ENCODE results near the gene DELE1.

DELE1 gene

GRCh38 chr5:141929398-141930058 is 5.9 kb downstream of the DELE1 start:
- Histone ChIP-seq H3K27me3 (ENCODE audit: insufficient read depth, low read length) (no peaks in the 10 kb centered on the region), H3K9me3 (ENCODE audit: insufficient read depth, low read depth, low read length) (no peaks in the 10 kb centered on the region), H3K36me3 (ENCODE audit: insufficient read depth, low read length) (peaks cover 90% of the 10 kb centered on the region), H3K4me1 (ENCODE audit: insufficient read depth, low read length) (no peaks in the 10 kb centered on the region), H3K27ac (ENCODE audit: low read depth, low read length) (no peak overlapping the region), H3K9ac (ENCODE audit: low read depth, low read length) (no peak overlapping the region), H3K4me3 (ENCODE audit: low read length) (no peak overlapping the region)
- 95% methylated on average over 19 of the region's 19 CpGs for WGBS

- 96% methylated on average over 5 of the region's 5 CpGs for WGBS
- H3K36me3 ChIP-seq (ENCODE audit: insufficient read depth, low read length) = peaks cover 96% of the 10 kb centered on the region
Measured at GRCh38 chr5:141931694-141932093, 8.0 kb downstream of the DELE1 start.

GRCh38 chr5:141933151-141933550 is 9.5 kb downstream of the DELE1 start:
- no peak overlapping the region for H3K4me3 ChIP-seq (ENCODE audit: low read length)
- no peaks in the 10 kb centered on the region for H3K27me3 ChIP-seq (ENCODE audit: insufficient read depth, low read length)
- H3K9ac ChIP-seq (ENCODE audit: low read depth, low read length) = no peak overlapping the region
- H3K9me3 ChIP-seq (ENCODE audit: insufficient read depth, low read depth, low read length) = no peaks in the 10 kb centered on the region
- H3K36me3 ChIP-seq (ENCODE audit: insufficient read depth, low read length) = peaks cover 92% of the 10 kb centered on the region
- H3K27ac ChIP-seq (ENCODE audit: low read depth, low read length) = no peak overlapping the region
- 98% methylated on average over 7 of the region's 7 CpGs for WGBS
- no peaks in the 10 kb centered on the region for H3K4me1 ChIP-seq (ENCODE audit: insufficient read depth, low read length)

More at GRCh38 chr5:141931694-141932093, 8.0 kb downstream of the DELE1 start:
- H3K27ac ChIP-seq (ENCODE audit: low read depth, low read length) = no peak overlapping the region
- H3K9me3 ChIP-seq (ENCODE audit: insufficient read depth, low read depth, low read length) = no peaks in the 10 kb centered on the region
- H3K4me1 ChIP-seq (ENCODE audit: insufficient read depth, low read length) = no peaks in the 10 kb centered on the region
- no peak overlapping the region for H3K9ac ChIP-seq (ENCODE audit: low read depth, low read length)
- H3K4me3 ChIP-seq (ENCODE audit: low read length) = no peak overlapping the region
- H3K27me3 ChIP-seq (ENCODE audit: insufficient read depth, low read length) = no peaks in the 10 kb centered on the region

- H3K4me3 ChIP-seq (ENCODE audit: low read length) = no peak overlapping the region
- no peak overlapping the region for H3K27ac ChIP-seq (ENCODE audit: low read depth, low read length)
- H3K9me3 ChIP-seq (ENCODE audit: insufficient read depth, low read depth, low read length) = no peaks in the 10 kb centered on the region
- no peaks in the 10 kb centered on the region for H3K4me1 ChIP-seq (ENCODE audit: insufficient read depth, low read length)
- no peak overlapping the region for H3K9ac ChIP-seq (ENCODE audit: low read depth, low read length)
- no peaks in the 10 kb centered on the region for H3K27me3 ChIP-seq (ENCODE audit: insufficient read depth, low read length)
- peaks cover 93% of the 10 kb centered on the region for H3K36me3 ChIP-seq (ENCODE audit: insufficient read depth, low read length)
- WGBS = 95% methylated on average over 11 of the region's 11 CpGs
Measured at GRCh38 chr5:141934099-141934844, 10.6 kb downstream of the DELE1 start.

GRCh38 chr5:141935538-141935937 is 11.9 kb downstream of the DELE1 start:
- no peak overlapping the region for H3K9ac ChIP-seq (ENCODE audit: low read depth, low read length)
- H3K4me3 ChIP-seq (ENCODE audit: low read length) = no peak overlapping the region
- 93% methylated on average over 4 of the region's 4 CpGs for WGBS
- H3K36me3 ChIP-seq (ENCODE audit: insufficient read depth, low read length) = peaks cover 93% of the 10 kb centered on the region
- no peaks in the 10 kb centered on the region for H3K9me3 ChIP-seq (ENCODE audit: insufficient read depth, low read depth, low read length)
- H3K27ac ChIP-seq (ENCODE audit: low read depth, low read length) = no peak overlapping the region
- H3K27me3 ChIP-seq (ENCODE audit: insufficient read depth, low read length) = no peaks in the 10 kb centered on the region
- H3K4me1 ChIP-seq (ENCODE audit: insufficient read depth, low read length) = no peaks in the 10 kb centered on the region

GRCh38 chr5:141940695-141941271 is 17.1 kb downstream of the DELE1 start:
- no peaks in the 10 kb centered on the region for H3K9me3 ChIP-seq (ENCODE audit: insufficient read depth, low read depth, low read length)
- 78% methylated on average over 6 of the region's 6 CpGs for WGBS
- no peak overlapping the region for H3K4me3 ChIP-seq (ENCODE audit: low read length)
- peaks cover 46% of the 10 kb centered on the region for H3K36me3 ChIP-seq (ENCODE audit: insufficient read depth, low read length)
- H3K4me1 ChIP-seq (ENCODE audit: insufficient read depth, low read length) = 0 out of 2 replicates have a peak, but pooled peaks cover 8% of the 10 kb centered on the region
- no peak overlapping the region for H3K27ac ChIP-seq (ENCODE audit: low read depth, low read length)
- H3K9ac ChIP-seq (ENCODE audit: low read depth, low read length) = no peak overlapping the region
- H3K27me3 ChIP-seq (ENCODE audit: insufficient read depth, low read length) = no peaks in the 10 kb centered on the region

- Histone ChIP-seq H3K27ac (ENCODE audit: low read depth, low read length) (no peak overlapping the region), H3K4me1 (ENCODE audit: insufficient read depth, low read length) (0 out of 2 replicates have a peak, but pooled peaks cover 13% of the 10 kb centered on the region), H3K9me3 (ENCODE audit: insufficient read depth, low read depth, low read length) (no peaks in the 10 kb centered on the region), H3K36me3 (ENCODE audit: insufficient read depth, low read length) (peaks cover 40% of the 10 kb centered on the region), H3K4me3 (ENCODE audit: low read length) (no peak overlapping the region), H3K9ac (ENCODE audit: low read depth, low read length) (no peak overlapping the region), H3K27me3 (ENCODE audit: insufficient read depth, low read length) (no peaks in the 10 kb centered on the region)
- 92% methylated on average over 6 of the region's 6 CpGs for WGBS
Measured at GRCh38 chr5:141941307-141941706, 17.6 kb downstream of the DELE1 start.

- H3K9ac ChIP-seq (ENCODE audit: low read depth, low read length) = no peak overlapping the region
- H3K4me1 ChIP-seq (ENCODE audit: insufficient read depth, low read length) = 0 out of 2 replicates have a peak, but pooled peaks cover 13% of the 10 kb centered on the region
- 95% methylated on average over 6 of the region's 6 CpGs for WGBS
- no peaks in the 10 kb centered on the region for H3K27me3 ChIP-seq (ENCODE audit: insufficient read depth, low read length)
- no peak overlapping the region for H3K4me3 ChIP-seq (ENCODE audit: low read length)
- H3K36me3 ChIP-seq (ENCODE audit: insufficient read depth, low read length) = peaks cover 36% of the 10 kb centered on the region
- no peaks in the 10 kb centered on the region for H3K9me3 ChIP-seq (ENCODE audit: insufficient read depth, low read depth, low read length)
- H3K27ac ChIP-seq (ENCODE audit: low read depth, low read length) = no peak overlapping the region
Measured at GRCh38 chr5:141941779-141942178, 18.1 kb downstream of the DELE1 start.

GRCh38 chr5:141942185-141942857 is 18.6 kb downstream of the DELE1 start:
- Histone ChIP-seq H3K36me3 (ENCODE audit: insufficient read depth, low read length) (peaks cover 30% of the 10 kb centered on the region), H3K4me3 (ENCODE audit: low read length) (no peak overlapping the region), H3K27me3 (ENCODE audit: insufficient read depth, low read length) (no peaks in the 10 kb centered on the region), H3K9ac (ENCODE audit: low read depth, low read length) (no peak overlapping the region), H3K4me1 (ENCODE audit: insufficient read depth, low read length) (0 out of 2 replicates have a peak, but pooled peaks cover 13% of the 10 kb centered on the region), H3K27ac (ENCODE audit: low read depth, low read length) (no peak overlapping the region), H3K9me3 (ENCODE audit: insufficient read depth, low read depth, low read length) (no peaks in the 10 kb centered on the region)
- 91% methylated on average over 9 of the region's 9 CpGs for WGBS

- no peak overlapping the region for H3K4me3 ChIP-seq (ENCODE audit: low read length)
- H3K27ac ChIP-seq (ENCODE audit: low read depth, low read length) = no peak overlapping the region
- 86% methylated on average over 9 of the region's 9 CpGs for WGBS
- no peaks in the 10 kb centered on the region for H3K9me3 ChIP-seq (ENCODE audit: insufficient read depth, low read depth, low read length)
- H3K4me1 ChIP-seq (ENCODE audit: insufficient read depth, low read length) = 0 out of 2 replicates have a peak, but pooled peaks cover 13% of the 10 kb centered on the region
- no peaks in the 10 kb centered on the region for H3K27me3 ChIP-seq (ENCODE audit: insufficient read depth, low read length)
- no peak overlapping the region for H3K9ac ChIP-seq (ENCODE audit: low read depth, low read length)
- peaks cover 17% of the 10 kb centered on the region for H3K36me3 ChIP-seq (ENCODE audit: insufficient read depth, low read length)
Measured at GRCh38 chr5:141944076-141944475, 20.4 kb downstream of the DELE1 start.
